Activated CD8-positive, alpha-beta T cell treated with anti-CD3 and anti-CD28 coated beads, Interleukin-2, amount 10 ng/mL, durations not matched to agents 7 days and 5 days (primary cell): ENCODE data around the gene ADGRB2. TPM values are rescaled to one million over a fixed set of nuclear protein-coding genes. Genes with fewer than 3 reads are reported as not detected.

Experiments used
- ATAC-seq: fragments of 150-1000 bp; cut with Tn5 transposase; one replicate; pipeline ENCODE4 v1.10.0; 2021; ENCODE audit warnings: moderate library complexity
- CTCF ChIA-PET: fragments of 350-600 bp; sonication (Branson Sonifier 250); formaldehyde crosslinking; loops from one replicate; lab custom pipeline; 2021; ENCODE audit warnings: antibody characterized with exemption; lab: Charles Lee
- POLR2A ChIA-PET: fragments of 350-600 bp; sonication (Branson Sonifier 250); formaldehyde crosslinking; loops from one replicate; lab custom pipeline; 2021; ENCODE audit warnings: antibody characterized with exemption; lab: Charles Lee
- DNase-seq: peaks from one replicate; pipeline ENCODE4 v3.0.0-alpha.2; 2020
- H3K27ac Mint-ChIP-seq: one replicate; pipeline ENCODE4 v1.8.0; 2021; ENCODE audit warnings: mild to moderate bottlenecking, mixed read lengths
- H3K27me3 Mint-ChIP-seq: one replicate; pipeline ENCODE4 v1.8.0; 2021; ENCODE audit warnings: low read depth, mixed read lengths
- H3K36me3 Mint-ChIP-seq: one replicate; pipeline ENCODE4 v1.8.0; 2021; ENCODE audit warnings: low read depth, mixed read lengths
- H3K4me1 Mint-ChIP-seq: one replicate; pipeline ENCODE4 v1.8.0; 2021; ENCODE audit warnings: low read depth, mixed read lengths
- H3K4me3 Mint-ChIP-seq: one replicate; pipeline ENCODE4 v1.8.0; 2021; ENCODE audit warnings: mild to moderate bottlenecking, mixed read lengths
- H3K9me3 Mint-ChIP-seq: one replicate; pipeline ENCODE4 v1.8.0; 2022; ENCODE audit warnings: mixed read lengths; ENCODE audit not compliant: insufficient read depth
- total RNA-seq, 2 experiments: library from RNA; stranded (reverse); gene quantifications; one replicate each; pipeline ENCODE4 v1.2.3, GENCODE V29; 2021

Gene ADGRB2
- total RNA-seq, 2 experiments from 2014 or later = 0.05 to 0.37 TPM

DNA sequence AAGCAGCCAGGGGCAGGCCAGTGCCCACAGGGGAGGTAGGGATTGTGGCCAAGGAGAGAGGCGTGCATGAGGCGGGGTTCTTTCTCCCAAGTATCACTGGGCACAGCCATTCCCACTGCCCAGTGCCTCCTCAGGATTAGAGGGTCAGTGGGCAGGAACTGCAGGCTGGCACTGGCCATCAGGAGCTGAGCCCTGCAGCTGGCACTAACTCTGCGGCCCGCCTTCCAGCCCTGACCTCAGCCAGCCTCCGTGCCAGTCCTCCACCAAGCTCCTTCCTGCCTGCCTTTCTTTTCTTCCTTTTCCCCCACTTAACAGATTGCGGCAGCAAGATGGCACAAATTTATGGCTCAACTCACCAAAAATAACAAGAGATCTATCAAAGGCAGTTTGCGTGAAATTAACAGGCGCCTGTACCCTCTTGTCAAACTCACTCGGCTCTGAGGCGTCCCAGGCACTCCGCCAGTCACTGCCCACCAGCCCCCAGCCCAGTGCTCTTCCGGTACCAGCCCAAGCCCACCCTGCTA lies 11.1 kb downstream of the ADGRB2 start:
- H3K9me3 Mint-ChIP-seq = no peaks in the 10 kb centered on the region
- ATAC-seq = no peak
- H3K4me3 Mint-ChIP-seq = no peak overlapping the region
- ChIA-PET CTCF (interaction anchor here (1.1 to 1.8 kb wide), 3 partner anchors 7 to 39 kb away, joined by 4 to 6 read pairs (median 5); no protein-coding TSS in a partner anchor), POLR2A (no interaction called here)
- H3K27ac Mint-ChIP-seq = peak overlapping the region; percentile 84
- no peak for DNase-seq
- no peaks in the 10 kb centered on the region for H3K36me3 Mint-ChIP-seq
- no peaks in the 10 kb centered on the region for H3K27me3 Mint-ChIP-seq
- H3K4me1 Mint-ChIP-seq = peaks cover 39% of the 10 kb centered on the region

DNA sequence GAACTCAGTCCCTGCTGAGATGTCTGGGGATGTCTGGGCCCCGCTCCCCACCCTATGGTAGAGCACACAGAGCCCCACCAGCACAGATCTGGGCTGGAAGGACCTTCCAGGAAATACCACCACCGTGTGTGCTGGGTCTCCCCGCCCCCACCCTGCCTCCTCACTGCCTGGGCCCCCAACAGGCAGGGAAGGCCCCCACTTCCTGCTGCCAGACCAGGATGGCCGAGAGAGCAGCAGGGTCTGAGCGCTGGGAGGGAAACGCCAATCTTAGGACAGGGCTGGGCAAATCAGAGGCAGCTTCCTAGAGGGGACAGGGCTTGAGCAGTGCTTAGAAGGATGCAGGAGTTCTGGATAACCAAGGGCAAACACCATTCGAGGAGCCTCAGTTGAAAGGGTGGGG lies 11.9 kb downstream of the ADGRB2 start:
- H3K4me1 Mint-ChIP-seq = peaks cover 44% of the 10 kb centered on the region
- peak overlapping the region; percentile 84 for H3K27ac Mint-ChIP-seq
- no peaks in the 10 kb centered on the region for H3K9me3 Mint-ChIP-seq
- peak overlapping the region; percentile 27 for H3K4me3 Mint-ChIP-seq
- ATAC-seq (peak; percentile 61), DNase-seq (peak; percentile 57)
- no peaks in the 10 kb centered on the region for H3K36me3 Mint-ChIP-seq
- ChIA-PET CTCF (interaction anchor here (1.1 to 2.0 kb wide), 2 partner anchors 37 to 38 kb away, joined by 4 to 19 read pairs; no protein-coding TSS in a partner anchor), POLR2A (no interaction called here)
- H3K27me3 Mint-ChIP-seq = no peaks in the 10 kb centered on the region

DNA sequence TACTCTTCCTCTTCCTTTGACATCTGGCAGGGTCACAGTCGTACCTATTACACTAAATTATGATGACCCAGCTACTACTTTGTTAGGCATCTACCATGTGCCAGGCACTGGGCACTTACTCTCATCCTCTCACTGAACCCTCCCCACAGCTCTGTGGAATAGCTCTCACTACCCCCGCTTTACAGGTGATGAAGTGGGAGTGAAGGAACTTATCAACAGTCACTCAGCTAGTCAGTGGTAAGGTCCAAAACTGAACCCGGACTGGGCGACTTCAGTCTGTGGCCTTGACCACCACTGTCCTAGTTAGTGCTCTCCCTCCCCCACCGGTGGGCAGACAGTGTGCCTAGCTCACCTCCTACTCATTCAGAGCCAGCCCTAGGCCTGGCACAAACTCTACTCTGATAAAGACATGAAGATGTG lies 12.3 kb downstream of the ADGRB2 start:
- Mint-ChIP-seq H3K4me1 (peaks cover 48% of the 10 kb centered on the region), H3K4me3 (peak overlapping the region; percentile 27), H3K36me3 (no peaks in the 10 kb centered on the region), H3K9me3 (no peaks in the 10 kb centered on the region), H3K27me3 (no peaks in the 10 kb centered on the region), H3K27ac (peak overlapping the region; percentile 84)
- ATAC-seq = peak; percentile 15
- no peak for DNase-seq
- POLR2A ChIA-PET = interaction anchor here (0.6 kb wide), 1 partner anchor 263 kb away, joined by 3 read pairs; no protein-coding TSS in a partner anchor
- CTCF ChIA-PET = interaction anchor here (0.7 to 2.0 kb wide), 5 partner anchors 8 to 357 kb away, joined by 3 to 19 read pairs (median 4); no protein-coding TSS in a partner anchor

DNA sequence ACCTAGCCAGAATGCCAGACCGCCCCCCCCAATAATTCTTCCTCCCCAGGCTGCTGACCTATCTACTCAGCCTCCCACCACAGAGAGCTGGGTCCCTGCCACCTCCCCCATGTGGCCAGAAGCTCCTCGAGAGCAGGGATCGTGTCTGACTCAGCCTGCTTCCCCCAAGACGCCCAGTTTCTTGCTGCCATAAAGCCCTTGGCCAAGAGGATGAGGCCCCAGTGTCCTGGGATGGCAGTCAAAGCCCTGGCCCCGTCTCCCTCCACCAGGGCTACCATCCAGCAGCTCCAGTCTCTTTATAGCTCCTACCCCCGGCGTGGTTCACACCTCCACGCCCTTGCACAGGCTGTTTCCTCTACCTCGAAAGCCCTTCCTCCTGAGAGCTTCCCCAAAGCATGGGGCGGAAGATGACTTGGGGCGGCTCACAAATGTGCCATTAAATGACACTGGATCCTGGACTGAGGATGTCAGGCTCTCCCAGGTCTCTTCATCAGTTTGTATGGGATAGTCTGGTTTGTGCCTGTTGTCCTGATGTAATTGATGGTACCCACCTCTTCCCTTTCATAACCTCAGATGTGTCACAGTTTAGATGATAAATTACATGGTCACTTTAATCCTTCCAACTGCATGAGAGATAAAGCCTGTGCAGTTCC lies 13.2 kb downstream of the ADGRB2 start:
- H3K4me1 Mint-ChIP-seq = peaks cover 57% of the 10 kb centered on the region
- H3K27ac Mint-ChIP-seq = peak overlapping the region; percentile 80
- peak; percentile 65 for DNase-seq
- H3K9me3 Mint-ChIP-seq = no peaks in the 10 kb centered on the region
- no peaks in the 10 kb centered on the region for H3K36me3 Mint-ChIP-seq
- POLR2A ChIA-PET = no interaction called here
- peak overlapping the region; percentile 3 for H3K4me3 Mint-ChIP-seq
- peak; percentile 62 for ATAC-seq
- no peaks in the 10 kb centered on the region for H3K27me3 Mint-ChIP-seq
- CTCF ChIA-PET = interaction anchor here (0.8 to 2.0 kb wide), 3 partner anchors 9 to 38 kb away, joined by 3 to 19 read pairs (median 5); no protein-coding TSS in a partner anchor

DNA sequence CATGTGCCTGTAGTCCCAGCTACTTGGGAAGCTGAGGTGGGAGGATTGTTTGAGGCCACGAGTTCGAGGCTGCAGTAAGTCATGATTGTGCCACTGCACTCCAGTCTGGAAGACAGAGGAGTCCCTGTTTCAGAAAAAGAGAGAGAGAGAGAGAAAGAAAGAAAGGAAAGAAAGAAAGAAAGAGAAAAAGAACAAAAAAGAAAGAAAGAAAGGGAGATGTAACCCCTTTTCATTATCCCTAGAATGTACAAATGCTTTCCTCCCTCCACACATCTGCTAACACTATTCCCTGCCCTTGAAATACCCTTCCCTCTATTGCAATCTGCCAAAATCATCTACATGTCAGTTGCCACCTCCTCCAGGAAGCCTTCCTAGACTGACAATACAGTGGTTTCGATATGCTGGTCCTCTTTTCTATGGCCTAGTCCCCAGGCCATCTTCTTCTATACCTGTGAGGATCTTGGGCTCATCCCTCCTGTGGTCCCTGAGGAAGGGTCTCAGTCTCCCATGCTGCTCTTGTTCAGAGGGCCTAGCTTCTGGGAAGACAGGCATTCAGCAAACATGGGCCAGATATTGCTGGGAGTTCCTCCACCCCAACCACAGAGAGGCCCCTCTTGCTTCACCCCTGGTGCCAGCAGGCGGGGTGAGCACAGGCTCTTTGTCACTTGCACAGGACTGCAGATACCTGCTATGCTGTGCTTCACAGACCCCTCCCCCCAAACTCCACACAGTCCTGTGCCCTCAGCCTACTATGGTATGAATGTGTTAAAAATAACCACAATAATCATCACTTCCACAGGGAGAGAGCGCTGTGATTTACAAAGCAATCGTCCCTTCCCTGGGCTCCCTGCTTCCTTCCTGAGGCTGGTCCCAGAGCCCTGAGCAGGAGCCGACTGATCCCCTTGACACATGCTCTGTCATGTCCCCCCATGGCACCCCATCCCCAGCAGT lies 14.1 kb downstream of the ADGRB2 start:
- CTCF ChIA-PET = interaction anchor here (2.0 kb wide), 1 partner anchor 39 kb away, joined by 19 read pairs; no protein-coding TSS in a partner anchor
- ATAC-seq = no peak
- no peak for DNase-seq
- Mint-ChIP-seq H3K27ac (peak overlapping the region; percentile 80), H3K9me3 (no peaks in the 10 kb centered on the region), H3K4me1 (peaks cover 62% of the 10 kb centered on the region), H3K36me3 (no peaks in the 10 kb centered on the region), H3K27me3 (no peaks in the 10 kb centered on the region), H3K4me3 (peak overlapping the region; percentile 3)
- POLR2A ChIA-PET = no interaction called here

DNA sequence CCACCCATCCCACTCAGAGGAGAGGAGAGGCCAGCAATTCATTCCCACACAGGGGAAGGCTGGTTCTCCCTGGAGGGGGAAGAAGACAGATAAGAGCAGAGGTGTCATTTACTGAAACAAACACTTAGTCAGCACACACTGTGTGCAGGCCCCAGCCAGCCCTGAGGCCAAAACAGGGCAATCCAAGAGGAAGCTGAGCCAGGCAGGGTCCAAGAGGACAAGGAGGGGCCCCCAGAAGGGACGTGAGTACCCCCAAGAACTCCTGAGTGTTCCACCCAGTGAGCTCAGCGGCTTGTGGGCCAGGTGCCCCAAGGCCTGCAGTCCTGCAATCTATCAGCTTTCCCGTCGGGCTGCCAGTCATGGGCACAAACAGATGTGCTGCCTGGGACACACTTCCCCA lies 15.8 kb downstream of the ADGRB2 start:
- CTCF ChIA-PET = interaction anchor here (1.9 kb wide), 1 partner anchor 41 kb away, joined by 6 read pairs; no protein-coding TSS in a partner anchor
- Mint-ChIP-seq H3K36me3 (no peaks in the 10 kb centered on the region), H3K4me1 (peaks cover 59% of the 10 kb centered on the region), H3K4me3 (no peak overlapping the region), H3K9me3 (no peaks in the 10 kb centered on the region), H3K27ac (no peak overlapping the region), H3K27me3 (no peaks in the 10 kb centered on the region)
- POLR2A ChIA-PET = interaction anchor here (0.6 kb wide), 1 partner anchor 449 kb away, joined by 3 read pairs; no protein-coding TSS in a partner anchor
- DNase-seq = no peak
- ATAC-seq = no peak

DNA sequence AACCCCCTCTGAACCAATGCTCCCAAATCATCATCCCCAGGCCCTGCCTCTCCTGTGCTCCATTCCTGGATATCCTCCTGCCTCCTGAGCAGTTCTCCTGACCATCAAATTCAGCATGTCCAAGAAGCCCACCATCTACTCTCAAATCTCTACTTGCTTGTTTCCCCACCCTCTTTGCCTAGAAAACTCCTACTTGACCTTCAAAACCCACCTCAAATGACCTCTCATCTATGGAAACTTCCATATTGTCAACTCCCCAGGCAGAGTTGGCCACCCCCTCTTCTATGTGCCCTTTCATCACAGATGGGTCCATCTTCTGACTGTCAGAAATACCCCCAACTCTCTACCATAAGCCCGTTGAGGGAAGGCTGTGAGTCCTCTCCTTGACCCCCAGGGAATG lies 16.8 kb downstream of the ADGRB2 start:
- H3K4me1 Mint-ChIP-seq = peaks cover 49% of the 10 kb centered on the region
- H3K4me3 Mint-ChIP-seq = no peak overlapping the region
- DNase-seq (no peak), ATAC-seq (no peak)
- CTCF ChIA-PET = no interaction called here
- H3K27me3 Mint-ChIP-seq = no peaks in the 10 kb centered on the region
- peak overlapping the region; percentile 75 for H3K27ac Mint-ChIP-seq
- POLR2A ChIA-PET = no interaction called here
- H3K36me3 Mint-ChIP-seq = no peaks in the 10 kb centered on the region
- no peaks in the 10 kb centered on the region for H3K9me3 Mint-ChIP-seq

DNA sequence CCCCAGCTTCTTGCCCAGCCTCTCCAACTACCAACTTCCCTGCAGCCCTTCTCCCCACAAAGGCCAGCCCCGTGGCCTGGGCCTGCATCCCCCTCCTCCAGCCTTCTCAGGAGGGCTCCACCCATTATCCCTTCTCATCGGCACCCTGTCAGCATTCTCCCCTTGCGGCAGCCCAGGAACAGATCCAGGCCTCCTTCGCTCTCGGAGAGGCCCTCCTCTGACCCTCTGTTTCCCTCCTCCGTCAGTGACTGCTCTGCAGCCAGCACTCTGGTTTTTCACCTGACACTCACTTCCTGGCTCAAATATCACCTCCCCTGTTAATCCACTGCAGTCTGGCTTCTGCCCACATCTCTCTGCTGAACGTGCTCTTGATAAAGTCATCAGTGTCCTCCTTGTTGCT lies 17.5 kb downstream of the ADGRB2 start:
- Mint-ChIP-seq H3K27me3 (no peaks in the 10 kb centered on the region), H3K36me3 (no peaks in the 10 kb centered on the region), H3K27ac (peak overlapping the region; percentile 75), H3K4me1 (peaks cover 45% of the 10 kb centered on the region), H3K9me3 (no peaks in the 10 kb centered on the region), H3K4me3 (no peak overlapping the region)
- ChIA-PET POLR2A (interaction anchor here (0.7 kb wide), 1 partner anchor 208 kb away, joined by 4 read pairs; no protein-coding TSS in a partner anchor), CTCF (interaction anchor here (1.1 to 2.4 kb wide), 7 partner anchors 13 to 81 kb away, joined by 3 to 24 read pairs (median 8); no protein-coding TSS in a partner anchor)
- peak; percentile 31 for DNase-seq
- no peak for ATAC-seq

DNA sequence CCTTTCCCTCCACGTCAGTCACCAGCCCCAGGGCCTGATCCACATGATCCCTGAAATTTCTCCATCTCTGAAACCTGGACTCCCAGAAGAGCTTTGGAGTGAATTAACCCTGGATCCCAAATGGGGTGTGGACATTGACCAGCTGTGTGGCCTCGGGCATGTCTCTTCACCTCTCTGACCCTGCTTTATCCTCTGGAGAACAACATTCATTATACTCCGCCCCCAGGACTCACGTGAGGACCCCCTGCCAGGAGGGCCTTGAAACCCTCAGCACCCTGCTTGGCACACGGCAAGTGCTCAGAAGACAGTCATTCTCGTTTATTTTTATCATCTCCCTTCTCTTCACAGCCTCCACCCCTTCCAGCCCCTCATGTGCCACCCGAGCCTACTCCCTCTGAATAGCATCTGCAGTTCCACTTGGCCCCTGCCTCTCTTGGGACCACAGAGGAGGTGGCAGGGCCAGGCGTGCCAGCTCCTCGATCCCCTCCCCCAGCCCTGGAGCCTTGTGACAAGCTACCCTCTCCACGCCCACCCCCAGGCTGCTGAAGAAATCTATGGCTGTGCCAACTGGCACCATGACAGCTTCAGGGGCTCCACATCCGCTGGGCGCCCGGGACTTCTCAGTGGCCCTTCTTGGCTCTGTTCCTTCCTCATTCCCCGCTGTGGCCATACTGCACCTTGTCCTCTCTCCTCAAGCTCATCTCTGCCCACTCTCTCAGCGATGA lies 18.0 kb downstream of the ADGRB2 start:
- ChIA-PET POLR2A (interaction anchor here (0.7 to 1.0 kb wide), 2 partner anchors 42 to 209 kb away, joined by 4 to 5 read pairs; no protein-coding TSS in a partner anchor), CTCF (interaction anchor here (0.7 to 2.4 kb wide), 28 partner anchors 8 to 218 kb away, joined by 3 to 24 read pairs (median 4); partner anchors contain the start of gene COL16A1)
- Mint-ChIP-seq H3K36me3 (no peaks in the 10 kb centered on the region), H3K4me3 (no peak overlapping the region), H3K9me3 (no peaks in the 10 kb centered on the region), H3K4me1 (peaks cover 40% of the 10 kb centered on the region), H3K27ac (peak overlapping the region; percentile 75), H3K27me3 (no peaks in the 10 kb centered on the region)
- no peak for DNase-seq
- ATAC-seq = no peak

DNA sequence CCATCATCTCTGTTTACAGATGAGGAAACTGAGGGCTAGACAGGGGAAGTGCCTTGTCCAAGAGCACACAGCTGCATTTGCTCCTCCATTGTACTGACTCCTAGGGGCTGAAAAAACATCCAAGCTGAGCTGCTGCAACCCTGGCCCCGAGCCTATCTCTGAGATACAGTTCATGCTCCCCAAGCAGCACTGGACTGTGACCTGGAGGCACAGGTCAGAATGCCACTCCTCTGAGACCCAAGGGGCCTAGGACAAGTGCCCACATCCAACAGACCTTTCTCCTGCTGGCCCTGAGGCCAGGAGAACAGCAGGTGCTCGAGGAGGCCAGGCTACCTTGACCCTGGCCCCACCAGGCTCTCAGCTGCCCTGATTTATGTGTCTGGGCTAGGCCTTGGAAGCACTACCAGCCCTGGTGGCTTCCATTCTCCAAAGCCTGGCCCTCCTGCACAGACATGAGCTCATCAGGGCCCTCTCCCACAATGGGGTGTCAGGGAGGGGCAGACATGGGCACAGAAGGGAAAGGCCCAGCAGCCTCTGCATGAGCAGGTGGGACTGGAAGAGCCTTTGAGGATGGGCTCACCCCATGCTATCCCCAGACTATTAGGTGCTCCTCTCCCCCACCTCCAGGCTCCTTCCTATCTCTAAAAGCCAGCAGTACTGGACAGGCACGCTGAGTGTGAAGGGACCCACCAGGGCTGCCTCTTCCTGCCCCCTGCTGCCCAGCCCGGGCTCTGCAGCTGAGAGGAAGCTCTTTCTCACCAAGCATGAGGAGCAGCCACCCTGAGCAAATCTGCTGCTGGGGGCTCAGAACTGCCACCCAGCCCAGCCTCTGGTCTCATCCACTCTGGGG lies 18.8 kb downstream of the ADGRB2 start:
- Mint-ChIP-seq H3K36me3 (no peaks in the 10 kb centered on the region), H3K27me3 (no peaks in the 10 kb centered on the region), H3K27ac (no peak overlapping the region), H3K4me3 (no peak overlapping the region), H3K9me3 (no peaks in the 10 kb centered on the region), H3K4me1 (peaks cover 32% of the 10 kb centered on the region)
- POLR2A ChIA-PET = interaction anchor here (0.7 to 1.3 kb wide), 4 partner anchors 28 to 783 kb away, joined by 3 to 5 read pairs (median 3); no protein-coding TSS in a partner anchor
- DNase-seq = peak; percentile 80
- CTCF ChIA-PET = interaction anchor here (0.6 to 2.4 kb wide), 33 partner anchors 8 to 219 kb away, joined by 3 to 24 read pairs (median 4); partner anchors contain the start of gene COL16A1
- peak; percentile 89 for ATAC-seq
